ENCODE results near the gene TCOF1.

- TF ChIP-seq POLR2A (IDR thresholded peaks at IDR 0.05; ENCODE audit: low read depth, low read length), result no peak
- no peak for TF ChIP-seq TAF1 (IDR thresholded peaks at IDR 0.05; ENCODE audit: low read depth, low read length)
- no peak for TF ChIP-seq POLR2AphosphoS5 (IDR thresholded peaks at IDR 0.05; ENCODE audit: low read depth, low read length)
- TF ChIP-seq SPI1 (IDR thresholded peaks at IDR 0.05; ENCODE audit: low read depth, low read length), result no peak
- no peak for TF ChIP-seq PAX5 (IDR thresholded peaks at IDR 0.05; ENCODE audit: insufficient read depth, low read length, severe bottlenecking)
- no peak for TF ChIP-seq POU2F2 (IDR thresholded peaks at IDR 0.05; ENCODE audit: low read depth, low read length)
These were observed 16.2 kb upstream of the TCOF1 start for GRCh38 chr5:150341331-150341730.

Data from GM12891 (cell line).